Memory B cell (primary cell): Measurements from ENCODE around the gene CFAP410.
"Not testable (repeated sequence)": the region's sequence is repeated elsewhere in the genome, so short reads cannot be mapped to it uniquely, and the experiment has no call there.

Source experiments
- ATAC-seq: fragments of 150-1000 bp; cut with Tn5 transposase; 2 replicates; pipeline ENCODE4 v1.10.0; 2021; ENCODE audit warnings: low read depth, mild to moderate bottlenecking, moderate library complexity
- DNase-seq, 2 donors: peaks; one replicate each; pipeline ENCODE4 v3.0.0; 2022; ENCODE audit warnings: low spot score in 2 of 2
- H3K27ac Mint-ChIP-seq: one replicate; pipeline ENCODE4 v1.8.0; 2022; ENCODE audit warnings: mild to moderate bottlenecking, moderate library complexity, mixed read lengths
- H3K27me3 Mint-ChIP-seq: one replicate; pipeline ENCODE4 v1.8.0; 2022; ENCODE audit warnings: mixed read lengths
- H3K36me3 Mint-ChIP-seq: one replicate; pipeline ENCODE4 v1.8.0; 2022; ENCODE audit warnings: mild to moderate bottlenecking, mixed read lengths
- H3K4me1 Mint-ChIP-seq: one replicate; pipeline ENCODE4 v1.8.0; 2022; ENCODE audit warnings: mixed read lengths
- H3K4me3 Mint-ChIP-seq: one replicate; pipeline ENCODE4 v1.8.0; 2022; ENCODE audit warnings: mild to moderate bottlenecking, moderate library complexity, mixed read lengths
- H3K9me3 Mint-ChIP-seq: one replicate; pipeline ENCODE4 v1.8.0; 2022; ENCODE audit warnings: mixed read lengths

Gene CFAP410

DNA sequence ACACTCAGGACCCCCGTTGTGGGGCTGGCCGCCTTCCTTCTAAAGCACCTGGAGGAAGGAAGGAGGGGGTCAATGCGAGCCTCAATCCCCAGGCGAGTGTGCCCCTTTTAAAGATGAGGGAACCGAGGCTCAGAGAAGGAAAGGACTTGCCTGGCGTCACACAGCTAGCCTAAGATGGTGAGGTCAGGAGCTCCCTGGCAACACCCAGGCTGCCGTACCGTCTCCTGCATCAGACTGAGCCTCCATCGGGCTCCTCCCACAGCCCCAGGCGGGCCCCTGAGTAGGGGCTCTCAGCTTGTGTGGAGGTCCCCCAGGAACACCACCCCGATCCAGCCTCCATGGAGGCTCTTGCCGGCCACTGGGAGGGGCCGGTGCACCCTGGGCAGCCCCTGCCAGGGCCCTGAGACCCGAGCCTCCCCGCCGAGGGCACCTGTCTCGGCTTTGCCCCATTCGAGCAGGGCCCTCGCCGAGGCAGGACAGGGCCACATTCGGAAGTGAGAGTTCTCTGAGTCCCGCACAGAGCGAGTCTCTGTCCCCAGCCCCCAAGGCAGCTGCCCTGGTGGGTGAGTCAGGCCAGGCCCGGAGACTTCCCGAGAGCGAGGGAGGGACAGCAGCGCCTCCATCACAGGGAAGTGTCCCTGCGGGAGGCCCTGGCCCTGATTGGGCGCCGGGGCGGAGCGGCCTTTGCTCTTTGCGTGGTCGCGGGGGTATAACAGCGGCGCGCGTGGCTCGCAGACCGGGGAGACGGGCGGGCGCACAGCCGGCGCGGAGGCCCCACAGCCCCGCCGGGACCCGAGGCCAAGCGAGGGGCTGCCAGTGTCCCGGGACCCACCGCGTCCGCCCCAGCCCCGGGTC lies 53.8 kb downstream of the CFAP410 start, which contains the start of gene AIRE:
Gene AIRE, plus strand, starts transcription at position 739 of the 855 bp plus-strand sequence. CDS start 131 bp downstream, outside the sequence.
- Mint-ChIP-seq H3K27me3 (peaks cover 7% of the 10 kb centered on the region), H3K9me3 (no peaks in the 10 kb centered on the region), H3K27ac (no peak within 1 kb of the TSS), H3K4me1 (peaks cover 15% of the 10 kb centered on the region), H3K36me3 (no peaks in the 10 kb centered on the region), H3K4me3 (no peak within 1 kb of the TSS)
- DNase-seq (no peak), ATAC-seq (no peak)

DNA sequence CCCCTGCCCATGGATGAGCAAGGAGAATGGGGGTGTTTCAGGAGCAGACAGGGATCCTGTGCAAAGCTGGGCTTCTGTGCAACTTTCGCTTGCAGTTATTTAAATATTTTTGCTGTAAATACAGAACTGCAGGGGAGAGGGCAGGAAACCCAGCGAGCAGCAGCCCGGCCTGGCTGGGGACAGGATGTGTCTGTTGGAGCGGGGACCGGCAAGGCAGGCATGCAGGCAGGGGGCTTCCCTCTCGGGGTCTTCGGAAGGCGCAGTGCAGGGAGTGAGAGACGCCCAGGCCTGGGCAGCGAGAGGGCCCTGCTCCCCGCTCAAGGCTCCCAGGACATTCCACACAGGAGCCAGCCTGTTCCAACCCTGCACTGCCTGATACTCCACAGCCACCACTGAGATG lies 55.2 kb downstream of the CFAP410 start:
- peaks cover 9% of the 10 kb centered on the region for H3K27me3 Mint-ChIP-seq
- no peaks in the 10 kb centered on the region for H3K36me3 Mint-ChIP-seq
- no peak for ATAC-seq
- no peak overlapping the region for H3K4me3 Mint-ChIP-seq
- DNase-seq: no peak
- peaks cover 14% of the 10 kb centered on the region for H3K4me1 Mint-ChIP-seq
- H3K27ac Mint-ChIP-seq: no peak overlapping the region
- H3K9me3 Mint-ChIP-seq: no peaks in the 10 kb centered on the region

DNA sequence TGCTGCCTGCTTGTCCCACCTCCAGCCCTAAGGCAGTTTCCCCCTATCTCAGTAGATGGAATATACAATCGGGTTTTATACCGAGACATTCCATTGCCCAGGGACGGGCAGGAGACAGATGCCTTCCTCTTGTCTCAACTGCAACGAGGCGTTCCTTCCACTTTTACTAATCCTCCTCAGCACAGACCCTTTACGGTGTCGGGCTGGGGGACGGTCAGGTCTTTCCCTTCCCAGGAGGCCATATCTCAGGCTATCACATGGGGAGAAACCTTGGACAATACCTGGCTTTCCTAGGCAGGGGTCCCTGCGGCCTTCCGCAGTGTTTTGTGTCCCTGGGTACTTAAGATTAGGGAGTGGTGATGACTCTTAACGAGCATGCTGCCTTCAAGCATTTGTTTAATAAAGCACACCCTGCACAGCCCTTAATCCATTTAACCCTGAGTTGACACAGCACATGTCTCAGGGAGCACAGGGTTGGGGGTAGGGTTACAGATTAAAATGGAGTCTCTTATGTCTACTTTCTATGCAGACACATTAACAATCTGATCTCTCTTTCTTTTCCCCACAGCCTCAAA lies 55.9 kb downstream of the CFAP410 start:
- H3K27me3 Mint-ChIP-seq, H3K4me3 Mint-ChIP-seq: not testable (repeated sequence)

DNA sequence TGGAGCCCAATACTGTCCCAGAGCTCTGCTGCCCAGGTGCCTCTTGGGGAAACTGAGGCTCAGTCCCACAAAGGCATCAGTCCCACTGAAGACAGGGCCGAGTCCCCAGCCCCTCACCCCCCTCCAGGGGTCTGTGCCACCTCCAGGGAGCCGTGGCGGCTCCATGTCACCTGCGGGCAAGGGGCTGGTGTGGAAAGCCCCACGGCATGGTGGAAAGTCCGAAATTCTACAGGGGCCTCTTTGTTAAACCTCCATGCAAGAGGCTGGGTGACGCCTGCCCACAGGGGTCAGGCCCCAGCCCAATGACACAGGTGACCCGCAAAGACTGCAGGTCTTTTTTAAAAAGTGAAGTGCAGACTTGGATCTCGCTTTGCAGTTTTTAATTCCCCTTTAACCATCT lies 56.8 kb downstream of the CFAP410 start:
- H3K4me1 Mint-ChIP-seq: peaks cover 10% of the 10 kb centered on the region
- H3K27me3 Mint-ChIP-seq: peaks cover 5% of the 10 kb centered on the region
- DNase-seq (no peak), ATAC-seq (no peak)
- H3K9me3 Mint-ChIP-seq: no peaks in the 10 kb centered on the region
- H3K27ac Mint-ChIP-seq: no peak overlapping the region
- H3K36me3 Mint-ChIP-seq: no peaks in the 10 kb centered on the region
- H3K4me3 Mint-ChIP-seq: no peak overlapping the region

More for the DNA sequence above, 55.9 kb downstream of the CFAP410 start:
- H3K4me1 Mint-ChIP-seq: peaks cover 14% of the 10 kb centered on the region
- not testable (repeated sequence) for H3K36me3 Mint-ChIP-seq, DNase-seq, H3K27ac Mint-ChIP-seq, H3K9me3 Mint-ChIP-seq, ATAC-seq

DNA sequence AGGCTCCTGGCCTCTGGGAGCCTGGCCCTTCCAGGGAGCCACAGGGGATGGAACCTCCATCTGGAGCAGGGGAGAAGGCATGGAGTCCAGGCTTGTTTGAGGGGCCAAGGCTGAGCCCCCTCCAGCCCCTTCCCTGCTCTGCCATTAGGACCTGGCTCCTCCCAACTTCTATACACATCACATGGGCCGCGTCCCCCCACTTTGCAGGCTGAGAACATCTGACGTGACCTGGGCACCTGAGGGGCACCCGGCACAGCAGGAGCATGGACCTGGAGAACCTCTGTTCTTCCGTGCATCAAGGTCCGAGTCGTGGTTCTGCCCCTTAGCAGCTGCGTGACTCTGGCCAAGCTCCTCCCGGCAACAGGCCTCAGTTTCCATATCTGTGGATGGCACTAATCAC lies 57.4 kb downstream of the CFAP410 start:
- no peaks in the 10 kb centered on the region for H3K36me3 Mint-ChIP-seq
- H3K4me3 Mint-ChIP-seq: no peak overlapping the region
- no peak for DNase-seq
- peaks cover 5% of the 10 kb centered on the region for H3K27me3 Mint-ChIP-seq
- no peak for ATAC-seq
- peaks cover 10% of the 10 kb centered on the region for H3K4me1 Mint-ChIP-seq
- no peaks in the 10 kb centered on the region for H3K9me3 Mint-ChIP-seq
- no peak overlapping the region for H3K27ac Mint-ChIP-seq

DNA sequence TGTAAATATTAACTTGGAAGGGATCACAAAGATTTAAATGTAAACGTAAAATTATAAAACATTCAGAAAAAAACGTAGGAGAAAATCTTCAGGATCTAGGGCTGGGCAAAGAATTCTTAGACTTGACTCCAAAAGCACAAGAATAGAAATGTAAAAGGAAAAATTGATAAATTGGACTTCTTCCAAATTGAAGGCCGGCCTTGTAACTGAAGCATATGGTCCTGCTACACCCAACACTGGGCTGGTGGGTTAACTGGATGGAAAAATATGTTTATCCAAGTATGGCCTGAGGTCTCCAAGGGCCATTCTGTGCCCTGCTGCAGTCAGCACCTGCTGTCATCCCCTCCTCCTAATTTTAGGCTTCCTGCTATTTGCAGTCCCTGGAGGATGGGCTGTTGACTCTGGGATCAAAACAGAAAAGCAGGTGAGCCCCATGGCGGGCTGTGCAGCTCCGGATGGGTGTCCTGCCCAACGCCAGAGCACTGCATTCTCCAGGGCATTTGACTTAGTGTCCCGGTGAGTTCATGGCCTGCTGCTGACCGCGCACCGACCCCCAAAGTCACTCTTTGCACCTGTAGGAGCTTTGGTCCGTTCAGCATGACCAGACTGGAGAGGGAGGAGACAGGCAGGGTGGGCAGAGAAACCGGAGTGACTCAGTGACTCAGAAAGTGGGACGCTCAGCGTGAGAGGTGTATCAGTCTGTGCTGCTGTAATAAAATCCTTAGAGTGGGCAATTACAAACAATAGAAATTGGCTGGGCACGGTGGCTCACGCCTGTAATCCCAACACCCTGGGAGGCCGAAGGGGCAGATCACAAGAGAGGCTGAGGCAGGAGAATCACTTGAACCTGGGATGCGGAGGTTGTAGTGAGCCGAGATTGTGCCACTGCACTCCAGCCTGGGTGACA lies 59.6 kb downstream of the CFAP410 start:
- ATAC-seq (no peak), DNase-seq (no peak)
- H3K9me3 Mint-ChIP-seq: no peaks in the 10 kb centered on the region
- H3K27me3 Mint-ChIP-seq: peaks cover 5% of the 10 kb centered on the region
- H3K4me3 Mint-ChIP-seq: no peak overlapping the region
- H3K4me1 Mint-ChIP-seq: peaks cover 10% of the 10 kb centered on the region
- no peak overlapping the region for H3K27ac Mint-ChIP-seq
- no peaks in the 10 kb centered on the region for H3K36me3 Mint-ChIP-seq
